Activated CD8-positive, alpha-beta T cell treated with anti-CD3 and anti-CD28 coated beads, Interleukin-2, amount 10 ng/mL, durations not matched to agents 7 days and 5 days (primary cell): Measurements from ENCODE around the gene CIP2A. TPM values are rescaled to one million over a fixed set of nuclear protein-coding genes. Genes with fewer than 3 reads are reported as not detected.
"Not testable (repeated sequence)": the region's sequence is repeated elsewhere in the genome, so short reads cannot be mapped to it uniquely, and the experiment has no call there.

Source experiments
- ATAC-seq: fragments of 150-1000 bp; cut with Tn5 transposase; one replicate; pipeline ENCODE4 v1.10.0; 2021; ENCODE audit warnings: moderate library complexity
- CTCF ChIA-PET: fragments of 350-600 bp; sonication (Branson Sonifier 250); formaldehyde crosslinking; loops from one replicate; lab custom pipeline; 2021; ENCODE audit warnings: antibody characterized with exemption; lab: Charles Lee
- POLR2A ChIA-PET: fragments of 350-600 bp; sonication (Branson Sonifier 250); formaldehyde crosslinking; loops from one replicate; lab custom pipeline; 2021; ENCODE audit warnings: antibody characterized with exemption; lab: Charles Lee
- DNase-seq: peaks from one replicate; pipeline ENCODE4 v3.0.0-alpha.2; 2020
- H3K27ac Mint-ChIP-seq: one replicate; pipeline ENCODE4 v1.8.0; 2021; ENCODE audit warnings: mild to moderate bottlenecking, mixed read lengths
- H3K27me3 Mint-ChIP-seq: one replicate; pipeline ENCODE4 v1.8.0; 2021; ENCODE audit warnings: low read depth, mixed read lengths
- H3K36me3 Mint-ChIP-seq: one replicate; pipeline ENCODE4 v1.8.0; 2021; ENCODE audit warnings: low read depth, mixed read lengths
- H3K4me1 Mint-ChIP-seq: one replicate; pipeline ENCODE4 v1.8.0; 2021; ENCODE audit warnings: low read depth, mixed read lengths
- H3K4me3 Mint-ChIP-seq: one replicate; pipeline ENCODE4 v1.8.0; 2021; ENCODE audit warnings: mild to moderate bottlenecking, mixed read lengths
- H3K9me3 Mint-ChIP-seq: one replicate; pipeline ENCODE4 v1.8.0; 2022; ENCODE audit warnings: mixed read lengths; ENCODE audit not compliant: insufficient read depth
- total RNA-seq, 2 experiments: library from RNA; stranded (reverse); gene quantifications; one replicate each; pipeline ENCODE4 v1.2.3, GENCODE V29; 2021

CIP2A gene
- total RNA-seq: 10 to 100 TPM; 58.5 to 64.3 TPM

- ChIA-PET CTCF (interaction anchor here (0.8 to 5.6 kb wide), 11 partner anchors 11 to 516 kb away, joined by 3 to 77 read pairs (median 4); no protein-coding TSS in a partner anchor), POLR2A (interaction anchor here (0.5 to 5.8 kb wide), 21 partner anchors 9 to 1065 kb away, joined by 3 to 164 read pairs (median 4); partner anchors contain the start of gene TRAT1)
- Mint-ChIP-seq H3K27ac (peak within 1 kb of the TSS; percentile 99), H3K9me3 (no peaks in the 10 kb centered on the region), H3K27me3 (no peaks in the 10 kb centered on the region), H3K36me3 (peaks cover 43% of the 10 kb centered on the region), H3K4me3 (peak within 1 kb of the TSS; percentile 100), H3K4me1 (peaks cover 45% of the 10 kb centered on the region)
- ATAC-seq (peak; percentile 93), DNase-seq (peak; percentile 92)
Measured at GRCh38 chr3:108589081-108589997, at the start of gene CIP2A, which contains the start of gene DZIP3. Gene CIP2A, minus strand, starts transcription at chr3:108589438. Its CDS starts 63 bp downstream, at chr3:108589375. Gene DZIP3, plus strand, starts transcription at chr3:108589722. Its CDS starts 15,685 bp downstream, at chr3:108605407.

GRCh38 chr3:108629974-108630373, 40.7 kb upstream of the CIP2A start:
- no peak overlapping the region for H3K27ac Mint-ChIP-seq
- ATAC-seq (no peak), DNase-seq (no peak)
- ChIA-PET POLR2A (no interaction called here), CTCF (no interaction called here)
- H3K4me1 Mint-ChIP-seq: no peaks in the 10 kb centered on the region
- H3K9me3 Mint-ChIP-seq: no peaks in the 10 kb centered on the region
- H3K36me3 Mint-ChIP-seq: peaks cover 8% of the 10 kb centered on the region
- H3K4me3 Mint-ChIP-seq: no peak overlapping the region
- no peaks in the 10 kb centered on the region for H3K27me3 Mint-ChIP-seq

- ATAC-seq: no peak
- no peak for DNase-seq
- H3K4me1 Mint-ChIP-seq: no peaks in the 10 kb centered on the region
- CTCF ChIA-PET: interaction anchor here (0.6 kb wide), 1 partner anchor 292 kb away, joined by 3 read pairs; no protein-coding TSS in a partner anchor
- no peak overlapping the region for H3K4me3 Mint-ChIP-seq
- H3K36me3 Mint-ChIP-seq: peaks cover 12% of the 10 kb centered on the region
- H3K27ac Mint-ChIP-seq: no peak overlapping the region
- no peaks in the 10 kb centered on the region for H3K9me3 Mint-ChIP-seq
- H3K27me3 Mint-ChIP-seq: no peaks in the 10 kb centered on the region
- POLR2A ChIA-PET: no interaction called here
Measured at GRCh38 chr3:108623504-108623903, 34.3 kb upstream of the CIP2A start.

- no peaks in the 10 kb centered on the region for H3K9me3 Mint-ChIP-seq
- ChIA-PET POLR2A (no interaction called here), CTCF (no interaction called here)
- peaks cover 10% of the 10 kb centered on the region for H3K36me3 Mint-ChIP-seq
- H3K27me3 Mint-ChIP-seq: no peaks in the 10 kb centered on the region
- H3K4me1 Mint-ChIP-seq: no peaks in the 10 kb centered on the region
- H3K4me3 Mint-ChIP-seq: no peak overlapping the region
- H3K27ac Mint-ChIP-seq: no peak overlapping the region
- ATAC-seq (no peak), DNase-seq (no peak)
Measured at GRCh38 chr3:108620250-108620649, 31.0 kb upstream of the CIP2A start.

- ChIA-PET CTCF (interaction anchor here (2.2 kb wide), 1 partner anchor 13 kb away, joined by 7 read pairs; no protein-coding TSS in a partner anchor), POLR2A (interaction anchor here (0.5 kb wide), 1 partner anchor 31 kb away, joined by 3 read pairs; no protein-coding TSS in a partner anchor)
- ATAC-seq, H3K27ac Mint-ChIP-seq, H3K4me3 Mint-ChIP-seq, H3K9me3 Mint-ChIP-seq, DNase-seq, H3K27me3 Mint-ChIP-seq, H3K4me1 Mint-ChIP-seq: not testable (repeated sequence)
- H3K36me3 Mint-ChIP-seq: peaks cover 10% of the 10 kb centered on the region
Measured at GRCh38 chr3:108616090-108616489, 26.9 kb upstream of the CIP2A start.

GRCh38 chr3:108610651-108611050, 21.4 kb upstream of the CIP2A start:
- Mint-ChIP-seq H3K4me1 (peaks cover 6% of the 10 kb centered on the region), H3K36me3 (peaks cover 28% of the 10 kb centered on the region), H3K4me3 (no peak overlapping the region), H3K27ac (no peak overlapping the region), H3K27me3 (no peaks in the 10 kb centered on the region), H3K9me3 (no peaks in the 10 kb centered on the region)
- ChIA-PET CTCF (interaction anchor here (0.7 to 1.5 kb wide), 3 partner anchors 9 to 207 kb away, joined by 3 to 4 read pairs (median 3); no protein-coding TSS in a partner anchor), POLR2A (interaction anchor here (1.0 kb wide), 1 partner anchor 21 kb away, joined by 3 read pairs; the partner anchor contains the start of genes CIP2A and DZIP3)
- ATAC-seq: no peak
- DNase-seq: no peak

- ChIA-PET POLR2A (no interaction called here), CTCF (no interaction called here)
- no peak overlapping the region for H3K27ac Mint-ChIP-seq
- no peak for DNase-seq
- H3K4me1 Mint-ChIP-seq: peaks cover 22% of the 10 kb centered on the region
- no peaks in the 10 kb centered on the region for H3K9me3 Mint-ChIP-seq
- ATAC-seq: no peak
- H3K36me3 Mint-ChIP-seq: peaks cover 21% of the 10 kb centered on the region
- H3K27me3 Mint-ChIP-seq: no peaks in the 10 kb centered on the region
- no peak overlapping the region for H3K4me3 Mint-ChIP-seq
Measured at GRCh38 chr3:108608750-108609149, 19.5 kb upstream of the CIP2A start.

GRCh38 chr3:108605491-108605890, 16.3 kb upstream of the CIP2A start:
- ChIA-PET POLR2A (interaction anchor here (9.2 kb wide), 1 partner anchor 16 kb away, joined by 164 read pairs; the partner anchor contains the start of genes CIP2A and DZIP3), CTCF (interaction anchor here (1.0 to 8.0 kb wide), 4 partner anchors 15 to 310 kb away, joined by 4 to 77 read pairs (median 10); partner anchors contain the start of genes CIP2A and DZIP3)
- H3K27me3 Mint-ChIP-seq: no peaks in the 10 kb centered on the region
- peaks cover 38% of the 10 kb centered on the region for H3K36me3 Mint-ChIP-seq
- H3K4me3 Mint-ChIP-seq: no peak overlapping the region
- peaks cover 44% of the 10 kb centered on the region for H3K4me1 Mint-ChIP-seq
- ATAC-seq: peak; percentile 54
- peaks cover 11% of the 10 kb centered on the region for H3K9me3 Mint-ChIP-seq
- DNase-seq: peak; percentile 40
- H3K27ac Mint-ChIP-seq: peak overlapping the region; percentile 53

GRCh38 chr3:108605028-108605427, 15.8 kb upstream of the CIP2A start:
- Mint-ChIP-seq H3K36me3 (peaks cover 39% of the 10 kb centered on the region), H3K4me1 (peaks cover 45% of the 10 kb centered on the region), H3K9me3 (peaks cover 11% of the 10 kb centered on the region), H3K27ac (no peak overlapping the region), H3K27me3 (no peaks in the 10 kb centered on the region), H3K4me3 (no peak overlapping the region)
- DNase-seq (no peak), ATAC-seq (no peak)
- ChIA-PET POLR2A (interaction anchor here (9.2 kb wide), 1 partner anchor 16 kb away, joined by 164 read pairs; the partner anchor contains the start of genes CIP2A and DZIP3), CTCF (interaction anchor here (1.0 to 8.0 kb wide), 5 partner anchors 15 to 418 kb away, joined by 3 to 77 read pairs (median 7); partner anchors contain the start of genes CIP2A and DZIP3)

GRCh38 chr3:108603691-108604090, 14.5 kb upstream of the CIP2A start:
- ChIA-PET CTCF (interaction anchor here (0.7 to 8.0 kb wide), 9 partner anchors 11 to 312 kb away, joined by 3 to 77 read pairs (median 7); partner anchors contain the start of genes CIP2A and DZIP3), POLR2A (interaction anchor here (1.0 to 9.2 kb wide), 2 partner anchors 15 to 216 kb away, joined by 3 to 164 read pairs; partner anchors contain the start of genes CIP2A and DZIP3)
- Mint-ChIP-seq H3K4me3 (peak overlapping the region; percentile 55), H3K36me3 (peaks cover 34% of the 10 kb centered on the region), H3K9me3 (peaks cover 11% of the 10 kb centered on the region), H3K27me3 (no peaks in the 10 kb centered on the region), H3K4me1 (peaks cover 50% of the 10 kb centered on the region), H3K27ac (peak overlapping the region; percentile 67)
- peak; percentile 52 for DNase-seq
- ATAC-seq: peak; percentile 60

- POLR2A ChIA-PET: interaction anchor here (1.0 to 9.2 kb wide), 2 partner anchors 14 to 217 kb away, joined by 3 to 164 read pairs; partner anchors contain the start of genes CIP2A and DZIP3
- ATAC-seq (peak; percentile 22), DNase-seq (no peak)
- CTCF ChIA-PET: interaction anchor here (0.9 to 8.0 kb wide), 8 partner anchors 12 to 312 kb away, joined by 3 to 77 read pairs (median 8); partner anchors contain the start of genes CIP2A and DZIP3
- Mint-ChIP-seq H3K36me3 (peaks cover 33% of the 10 kb centered on the region), H3K4me3 (peak overlapping the region; percentile 65), H3K9me3 (peaks cover 11% of the 10 kb centered on the region), H3K4me1 (peaks cover 54% of the 10 kb centered on the region), H3K27me3 (no peaks in the 10 kb centered on the region), H3K27ac (peak overlapping the region; percentile 86)
Measured at GRCh38 chr3:108602935-108603294, 13.7 kb upstream of the CIP2A start.
